ENCODE measurements around the gene FOXO3.

- no peak for TF ChIP-seq POLR2A (IDR thresholded peaks at IDR 0.05)
- TF ChIP-seq CTCF (IDR thresholded peaks at IDR 0.05): no peak
These were observed 4.5 kb downstream of the FOXO3 start for GRCh38 chr6:108565091-108565766.

Measured in uterus (tissue), 2 donors.